Thoracic aorta (tissue), 2 donors: ENCODE measurements around the gene UVRAG. TPM values are rescaled to one million over a fixed set of nuclear protein-coding genes. Genes with fewer than 3 reads are reported as not detected.

Source experiments
- ATAC-seq: fragments of 150-250 bp; one replicate; pipeline ENCODE4 v1.8.0; 2017; ENCODE audit warnings: low read depth; ENCODE audit not compliant: insufficient number of reproducible peaks, low FRiP score
- DNase-seq: peaks from one replicate; pipeline ENCODE4 v3.0.0-alpha.2; 2020; ENCODE audit warnings: low spot score
- H3K27ac ChIP-seq, 2 donors: fragments of 200-600 bp; sonication (generic); 1 replicate in 1 of 2; 2 replicates in 1 of 2; pipeline ENCODE4 v1.5.1; 2016; ENCODE audit warnings: mild to moderate bottlenecking in 2 of 2, moderate library complexity in 2 of 2
- H3K27me3 ChIP-seq: fragments of 200-600 bp; sonication (generic); replicated peaks from 2 replicates; pipeline ENCODE4 v1.6.0; 2016; ENCODE audit warnings: mild to moderate bottlenecking; ENCODE audit not compliant: insufficient read depth
- H3K36me3 ChIP-seq: fragments of 200-600 bp; sonication (generic); one replicate; pipeline ENCODE4 v1.5.1; 2016
- H3K4me1 ChIP-seq, 2 donors: fragments of 200-600 bp; sonication (generic); 1 replicate in 1 of 2; 2 replicates in 1 of 2; pipeline versions ENCODE4 v1.5.1 to v1.6.0; 2016; ENCODE audit warnings: low read depth in 2 of 2, mild to moderate bottlenecking in 1 of 2; ENCODE audit not compliant: control insufficient read depth in 1 of 2
- H3K4me3 ChIP-seq: fragments of 200-600 bp; sonication (generic); 2 replicates; pipeline ENCODE4 v1.5.1; 2016; ENCODE audit warnings: mild to moderate bottlenecking
- H3K9me3 ChIP-seq: fragments of 200-600 bp; sonication (generic); 2 replicates; pipeline ENCODE4 v1.5.1; 2016
- total RNA-seq, 2 donors: library from RNA; depleted of rRNA; stranded (reverse); fragments of >200 nt; gene quantifications; one replicate each; pipeline versions ENCODE4 v1.1.0 to v1.2.3, GENCODE V29; 2016
- TF ChIP-seq, protein P1 (sequence below): fragments of 200-600 bp; sonication (generic); IDR thresholded peaks from one replicate; pipeline ENCODE4 v1.5.1; 2019; ENCODE audit warnings: antibody characterized with exemption

UVRAG gene
- total RNA-seq, 2 donors from 2014 or later = 20.4 to 27.7 TPM

GRCh38 chr11:76177250-76177686 lies 362.3 kb downstream of the UVRAG start:
- ATAC-seq (no peak), DNase-seq (no peak)
- Histone ChIP-seq H3K9me3 (no peaks in the 10 kb centered on the region), H3K27ac (no peak overlapping the region), H3K4me1 (no peaks in the 10 kb centered on the region), H3K4me3 (no peak overlapping the region), H3K27me3 (no peaks in the 10 kb centered on the region), H3K36me3 (no peaks in the 10 kb centered on the region)
- TF ChIP-seq, protein P1, sequence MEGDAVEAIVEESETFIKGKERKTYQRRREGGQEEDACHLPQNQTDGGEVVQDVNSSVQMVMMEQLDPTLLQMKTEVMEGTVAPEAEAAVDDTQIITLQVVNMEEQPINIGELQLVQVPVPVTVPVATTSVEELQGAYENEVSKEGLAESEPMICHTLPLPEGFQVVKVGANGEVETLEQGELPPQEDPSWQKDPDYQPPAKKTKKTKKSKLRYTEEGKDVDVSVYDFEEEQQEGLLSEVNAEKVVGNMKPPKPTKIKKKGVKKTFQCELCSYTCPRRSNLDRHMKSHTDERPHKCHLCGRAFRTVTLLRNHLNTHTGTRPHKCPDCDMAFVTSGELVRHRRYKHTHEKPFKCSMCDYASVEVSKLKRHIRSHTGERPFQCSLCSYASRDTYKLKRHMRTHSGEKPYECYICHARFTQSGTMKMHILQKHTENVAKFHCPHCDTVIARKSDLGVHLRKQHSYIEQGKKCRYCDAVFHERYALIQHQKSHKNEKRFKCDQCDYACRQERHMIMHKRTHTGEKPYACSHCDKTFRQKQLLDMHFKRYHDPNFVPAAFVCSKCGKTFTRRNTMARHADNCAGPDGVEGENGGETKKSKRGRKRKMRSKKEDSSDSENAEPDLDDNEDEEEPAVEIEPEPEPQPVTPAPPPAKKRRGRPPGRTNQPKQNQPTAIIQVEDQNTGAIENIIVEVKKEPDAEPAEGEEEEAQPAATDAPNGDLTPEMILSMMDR = no peak

GRCh38 chr11:76179147-76179546 lies 364.1 kb downstream of the UVRAG start:
- Histone ChIP-seq H3K4me1 (no peaks in the 10 kb centered on the region), H3K27ac (no peak overlapping the region), H3K36me3 (no peaks in the 10 kb centered on the region), H3K9me3 (no peaks in the 10 kb centered on the region), H3K27me3 (no peaks in the 10 kb centered on the region), H3K4me3 (no peak overlapping the region)
- DNase-seq = no peak
- ATAC-seq = no peak
- TF ChIP-seq, protein P1 = no peak

- DNase-seq (no peak), ATAC-seq (no peak)
- TF ChIP-seq, protein P1 = no peak
- Histone ChIP-seq H3K9me3 (no peaks in the 10 kb centered on the region), H3K4me3 (no peak overlapping the region), H3K36me3 (no peaks in the 10 kb centered on the region), H3K27ac (no peak overlapping the region), H3K4me1 (peaks cover 0 to 6% of the 10 kb centered on the region in 2 donors), H3K27me3 (no peaks in the 10 kb centered on the region)
Observed at GRCh38 chr11:76181371-76181770, 366.4 kb downstream of the UVRAG start.

GRCh38 chr11:76184551-76184993 lies 369.6 kb downstream of the UVRAG start:
- Histone ChIP-seq H3K27me3 (no peaks in the 10 kb centered on the region), H3K4me3 (no peak overlapping the region), H3K9me3 (no peaks in the 10 kb centered on the region), H3K27ac (no peak overlapping the region), H3K4me1 (peaks cover 0 to 6% of the 10 kb centered on the region in 2 donors), H3K36me3 (no peaks in the 10 kb centered on the region)
- DNase-seq = no peak
- TF ChIP-seq, protein P1 = no peak
- ATAC-seq = no peak

DNA sequence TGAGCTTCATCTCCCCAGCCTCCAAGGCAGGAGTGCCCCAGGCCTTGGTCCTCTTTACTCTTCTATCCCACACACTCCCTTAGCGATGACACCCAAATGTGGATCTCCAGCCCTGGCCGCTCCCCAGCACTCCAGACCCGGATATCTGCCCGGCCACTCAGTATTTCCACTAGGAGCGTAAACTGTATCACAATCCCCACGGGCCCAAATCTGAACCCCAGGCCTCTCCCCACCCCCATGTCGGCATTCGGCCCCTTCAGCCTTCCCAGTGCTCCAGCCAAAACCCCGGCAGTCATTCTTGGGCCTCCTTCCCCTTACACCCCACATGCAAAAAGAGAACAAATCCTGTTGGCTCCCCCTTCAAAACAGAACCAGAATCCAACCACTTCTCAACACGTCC lies 370.5 kb downstream of the UVRAG start:
- H3K27ac ChIP-seq = no peak overlapping the region
- no peaks in the 10 kb centered on the region for H3K36me3 ChIP-seq
- no peak overlapping the region for H3K4me3 ChIP-seq
- DNase-seq (no peak), ATAC-seq (no peak)
- TF ChIP-seq, protein P1 = no peak
- H3K27me3 ChIP-seq = no peaks in the 10 kb centered on the region
- no peaks in the 10 kb centered on the region for H3K9me3 ChIP-seq
- H3K4me1 ChIP-seq = peaks cover 0 to 6% of the 10 kb centered on the region in 2 donors
